ENCODE data around the gene GNAI3.
"Not testable (repeated sequence)": the region's sequence is repeated elsewhere in the genome, so short reads cannot be mapped to it uniquely, and the experiment has no call there.

The GNAI3 gene

DNA sequence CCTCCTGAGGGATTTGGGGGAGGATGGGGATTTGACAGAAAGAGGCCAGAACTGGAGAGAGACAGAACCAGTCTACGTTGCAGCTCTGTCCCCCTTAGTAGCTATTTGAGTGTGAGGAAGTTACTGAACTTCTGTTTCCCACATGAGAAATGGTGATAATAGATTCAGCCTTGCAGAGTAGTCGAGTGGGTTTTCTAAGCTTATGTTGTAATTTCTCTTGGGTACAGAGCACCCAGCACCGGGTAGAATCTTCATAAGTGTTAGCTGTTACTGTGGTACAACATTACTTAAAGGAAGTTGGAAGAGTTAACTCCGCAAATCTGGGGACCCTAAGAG, 112.2 kb downstream of the GNAI3 start:
- peaks cover 14 to 20% of the 10 kb centered on the region in 2 donors for H3K4me1 Mint-ChIP-seq
- H3K9me3 Mint-ChIP-seq; H3K27me3 Mint-ChIP-seq; H3K4me3 Mint-ChIP-seq; DNase-seq; H3K27ac Mint-ChIP-seq; ATAC-seq (replicated peaks): not testable (repeated sequence)
- peaks cover 0 to 12% of the 10 kb centered on the region in 2 donors for H3K36me3 Mint-ChIP-seq

DNA sequence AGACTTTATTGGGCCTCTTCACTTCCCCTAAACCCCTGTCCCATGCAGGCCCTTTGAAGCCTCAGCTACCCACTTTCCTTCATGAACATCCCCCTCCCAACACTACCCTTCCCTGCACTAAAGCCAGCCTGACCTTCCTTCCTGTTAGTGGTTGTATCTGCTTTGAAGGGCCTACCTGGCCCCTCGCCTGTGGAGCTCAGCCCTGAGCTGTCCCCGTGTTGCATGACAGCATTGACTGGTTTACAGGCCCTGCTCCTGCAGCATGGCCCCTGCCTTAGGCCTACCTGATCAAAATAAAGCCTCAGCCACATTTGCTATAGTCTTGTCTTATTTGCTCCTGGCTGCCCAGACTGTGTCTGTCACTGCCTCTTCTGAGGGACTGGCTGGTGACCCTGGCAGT, 113.0 kb downstream of the GNAI3 start:
- Mint-ChIP-seq H3K27me3 (no peaks in the 10 kb centered on the region), H3K36me3 (peaks cover 0 to 12% of the 10 kb centered on the region in 2 donors), H3K4me3 (no peak overlapping the region), H3K27ac (no peak overlapping the region), H3K9me3 (no peaks in the 10 kb centered on the region), H3K4me1 (peaks cover 9 to 13% of the 10 kb centered on the region in 2 donors)
- ATAC-seq (replicated peaks) (no peak), DNase-seq (no peak)

DNA sequence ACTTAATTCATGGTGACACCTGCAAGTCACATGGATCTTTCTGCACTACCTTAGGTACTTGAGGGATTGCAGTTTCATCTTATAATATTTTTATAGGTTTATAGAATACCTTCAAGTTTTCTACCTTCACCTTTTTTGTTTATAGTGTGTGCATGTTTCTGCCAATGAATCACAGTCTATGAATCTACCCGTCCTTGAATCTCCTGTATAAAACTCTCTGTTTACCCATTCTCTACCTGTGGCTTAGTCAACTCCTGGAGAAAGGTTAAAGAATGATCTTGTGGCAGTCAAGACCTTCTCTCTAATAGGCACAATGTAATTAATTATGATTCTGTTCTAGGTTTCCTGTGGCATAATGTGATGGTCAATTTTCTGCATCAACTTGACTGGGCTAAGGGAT, 116.3 kb downstream of the GNAI3 start:
- Mint-ChIP-seq H3K36me3 (peaks cover 0 to 5% of the 10 kb centered on the region in 2 donors), H3K27ac (no peak overlapping the region), H3K4me3 (no peak overlapping the region), H3K27me3 (no peaks in the 10 kb centered on the region), H3K9me3 (no peaks in the 10 kb centered on the region), H3K4me1 (peaks cover 15 to 29% of the 10 kb centered on the region in 2 donors)
- DNase-seq, result no peak
- ATAC-seq (replicated peaks), result no peak

DNA sequence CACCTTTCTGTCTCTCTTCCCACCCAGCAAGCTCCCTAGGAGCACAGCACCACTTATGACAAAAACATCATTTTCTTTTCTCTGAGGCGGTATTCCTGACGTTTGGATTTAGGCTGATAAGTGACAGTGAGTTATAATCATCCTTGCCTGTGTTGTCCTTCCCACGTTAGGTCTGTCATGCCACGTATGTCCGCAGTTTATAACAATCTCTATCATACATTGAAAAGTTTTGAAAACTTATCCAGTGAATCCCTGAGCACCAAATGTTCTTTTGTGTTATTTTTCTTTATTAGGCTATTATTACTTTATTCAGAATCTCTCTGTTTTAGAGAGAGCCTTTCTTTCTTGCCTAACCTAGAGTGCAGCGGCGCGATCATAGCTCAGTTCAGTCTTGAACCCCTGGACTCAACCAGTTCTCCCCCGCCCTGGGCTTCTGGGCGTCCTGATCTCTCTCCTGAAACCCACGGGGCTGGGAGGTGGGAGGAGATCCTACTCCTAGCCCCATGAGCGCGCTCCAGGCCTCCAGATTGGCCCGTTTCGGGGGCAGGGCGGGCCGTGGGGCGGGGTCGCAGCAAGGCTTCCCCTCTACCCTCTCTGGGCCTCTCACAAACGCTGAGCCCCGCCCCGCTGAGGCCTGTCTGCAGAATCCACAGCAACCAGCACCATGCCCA, 119.2 kb downstream of the GNAI3 start, which contains the start of gene GSTM2:
TSS of gene GSTM2 (plus strand) at position 606 of the 671 bp plus-strand sequence. CDS start at position 665, 59 bp downstream.
- Mint-ChIP-seq H3K27me3 (no peaks in the 10 kb centered on the region), H3K4me1 (peaks cover 14 to 23% of the 10 kb centered on the region in 2 donors), H3K27ac (peak within 1 kb of the TSS; percentile 20), H3K36me3 (peaks cover 0 to 2% of the 10 kb centered on the region in 2 donors), H3K9me3 (peaks cover 0 to 3% of the 10 kb centered on the region in 2 donors), H3K4me3 (peak within 1 kb of the TSS; percentile 75 to 83)
- DNase-seq, result peak; percentile 62
- ATAC-seq (replicated peaks), result peak; percentile 98

All from stimulated activated naive B cell treated with anti-CD40 and anti-IgM and Interleukin-4, amounts not matched to agents 10 μg/mL and 1 μg/mL and 100 μg/mL, for 72 hours (primary cell).